Kidney epithelial cell (primary cell): ENCODE results near the gene ZXDA. TPM values are rescaled to one million over a fixed set of nuclear protein-coding genes. Genes with fewer than 3 reads are reported as not detected.
"Not testable (repeated sequence)": the region's sequence is repeated elsewhere in the genome, so short reads cannot be mapped to it uniquely, and the experiment has no call there.

Source experiments
- DNase-seq: peaks from one replicate; pipeline ENCODE4 v3.0.0-alpha.2; 2010; ENCODE audit warnings: low read depth
- H3K27me3 ChIP-seq: 2 replicates; pipeline ENCODE4 v1.6.0; 2011; ENCODE audit warnings: low read length; ENCODE audit not compliant: control insufficient read depth, insufficient read depth
- H3K36me3 ChIP-seq: 2 replicates; pipeline ENCODE4 v1.5.1; 2011; ENCODE audit warnings: low read length; ENCODE audit not compliant: control insufficient read depth, insufficient read depth
- H3K4me3 ChIP-seq: 2 replicates; pipeline ENCODE4 v1.5.1; 2011; ENCODE audit warnings: low read depth, mild to moderate bottlenecking, control low read depth, low read length
- CTCF ChIP-seq: IDR thresholded peaks from 2 replicates; pipeline ENCODE4 v1.5.1; 2011; ENCODE audit warnings: mild to moderate bottlenecking, moderate library complexity, low read length, control low read depth, inconsistent platforms; ENCODE audit not compliant: insufficient read depth, poor library complexity, severe bottlenecking
- total RNA-seq: library from RNA; depleted of rRNA; stranded (reverse); fragments of >200 nt; gene quantifications from 2 replicates; pipeline ENCODE4 v1.2.3, GENCODE V29; 2015

The ZXDA gene
- total RNA-seq, result 4.7 and 6.5 TPM in 2 replicates

DNA sequence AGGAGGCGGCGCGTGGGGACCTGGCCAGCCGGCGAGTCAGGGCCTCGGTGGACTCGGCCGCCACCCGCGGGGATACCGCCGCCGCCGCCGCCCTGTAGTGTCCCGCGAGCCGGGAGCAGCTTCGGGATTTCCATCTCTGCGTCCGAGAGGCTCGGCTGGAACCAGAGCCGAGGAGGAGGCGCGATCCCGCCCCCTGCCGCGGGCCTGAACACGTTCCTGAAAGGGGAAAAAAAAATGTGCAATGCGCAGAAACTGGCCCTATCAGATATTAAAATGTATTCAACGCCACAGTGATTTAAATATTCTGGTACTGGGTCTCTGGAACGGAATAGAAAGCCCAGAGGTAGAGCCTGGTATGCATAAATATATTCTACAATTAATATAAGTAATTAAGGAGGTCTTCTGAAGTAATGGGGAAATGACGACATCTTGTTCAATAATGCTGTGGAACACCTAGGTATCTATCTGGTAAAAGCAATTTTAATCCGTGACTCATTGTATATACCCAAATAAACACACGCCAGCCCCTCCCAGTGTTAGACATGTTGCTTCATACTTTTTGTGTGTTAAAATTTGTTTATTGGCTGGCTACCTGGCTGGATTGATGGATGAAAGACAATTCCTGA is at the start of gene ZXDA:
ZXDA (minus strand) TSS at position 172 of the 626 bp plus-strand sequence; CDS start at position 134, 38 bp downstream.
- peak within 1 kb of the TSS; percentile 48 for H3K4me3 ChIP-seq
- not testable (repeated sequence) for H3K27me3 ChIP-seq, H3K36me3 ChIP-seq, DNase-seq

DNA sequence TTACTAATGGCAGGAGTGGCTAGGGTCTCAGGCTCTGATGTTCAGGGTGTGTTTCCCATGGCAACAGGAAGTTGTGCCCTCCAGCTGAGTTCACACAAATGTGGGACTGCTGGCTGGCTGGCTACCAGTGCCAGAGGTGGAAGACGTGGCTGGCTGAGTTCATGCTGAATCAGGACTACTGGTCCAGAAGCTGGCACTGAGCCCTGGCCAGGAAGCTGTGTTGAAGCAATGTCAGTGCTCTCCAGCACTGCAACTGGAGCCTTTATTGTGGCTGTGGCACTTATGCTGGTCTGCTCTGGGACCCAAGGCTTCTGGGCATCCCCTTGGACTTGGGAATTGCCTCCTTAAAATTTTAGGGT is 42.0 kb upstream of the ZXDA start:
- TF ChIP-seq CTCF, result no peak
- Histone ChIP-seq H3K4me3 (no peak overlapping the region), H3K27me3 (no peaks in the 10 kb centered on the region), H3K36me3 (no peaks in the 10 kb centered on the region)
- no peak for DNase-seq

DNA sequence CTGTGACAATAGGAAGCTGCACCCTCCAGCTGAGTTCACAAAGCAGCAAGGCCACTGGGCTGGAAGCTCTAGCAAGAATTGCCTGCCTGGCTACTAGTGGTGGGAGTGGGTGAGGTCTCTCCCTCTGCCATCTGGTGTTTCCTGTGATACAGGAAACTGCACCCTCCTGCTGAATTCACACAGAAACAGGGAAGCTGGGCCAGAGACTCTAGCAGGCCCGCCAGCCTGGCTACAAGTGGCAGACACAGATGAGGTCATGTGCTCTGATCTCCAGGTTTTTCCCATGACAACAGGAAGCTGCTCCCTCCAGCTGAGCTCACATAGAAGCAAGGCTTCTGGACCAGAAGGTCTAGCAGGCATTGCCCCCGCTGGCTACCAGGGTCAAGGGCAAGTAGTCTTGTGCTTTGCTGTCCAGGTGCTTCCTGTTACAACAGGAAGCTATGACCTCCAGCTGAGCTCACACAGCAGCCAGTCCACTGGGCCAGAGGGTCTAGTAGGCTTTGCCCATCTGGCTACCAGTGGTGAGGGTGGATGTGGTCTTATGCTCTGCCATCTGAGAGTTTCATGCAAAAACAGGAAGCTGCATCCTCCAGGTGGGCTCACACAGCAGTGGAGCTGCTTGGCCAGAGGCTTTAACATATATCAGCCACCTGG is 41.5 kb upstream of the ZXDA start:
- no peak for TF ChIP-seq CTCF
- DNase-seq, result no peak
- Histone ChIP-seq H3K27me3 (no peaks in the 10 kb centered on the region), H3K4me3 (no peak overlapping the region), H3K36me3 (no peaks in the 10 kb centered on the region)

GRCh38 chrX:57933321-57933720 is 23.1 kb upstream of the ZXDA start:
- H3K4me3 ChIP-seq, result no peak overlapping the region
- H3K27me3 ChIP-seq, result no peaks in the 10 kb centered on the region
- no peak for TF ChIP-seq CTCF
- no peaks in the 10 kb centered on the region for H3K36me3 ChIP-seq
- DNase-seq, result no peak

DNA sequence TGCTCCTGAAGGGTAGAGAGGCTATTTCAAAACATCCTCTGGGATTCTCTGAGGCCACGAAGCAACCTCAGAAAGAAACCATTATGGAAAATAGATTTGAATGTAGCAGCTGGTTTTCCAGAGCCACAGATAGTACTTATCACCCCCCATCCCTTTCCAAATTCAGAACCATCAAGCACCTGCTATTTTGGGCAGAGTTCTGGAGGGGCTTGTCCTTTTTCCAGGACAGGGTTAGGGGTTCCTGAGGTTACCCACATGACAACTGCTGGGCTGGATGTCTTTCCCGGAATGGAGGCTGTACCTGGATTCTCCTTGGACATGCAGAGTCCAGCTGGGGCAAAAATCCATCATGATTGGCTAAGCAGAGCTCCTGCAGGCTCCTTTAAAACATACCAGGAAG is 22.0 kb upstream of the ZXDA start:
- Histone ChIP-seq H3K27me3 (no peaks in the 10 kb centered on the region), H3K36me3 (no peaks in the 10 kb centered on the region), H3K4me3 (no peak overlapping the region)
- TF ChIP-seq CTCF, result no peak
- DNase-seq, result no peak

DNA sequence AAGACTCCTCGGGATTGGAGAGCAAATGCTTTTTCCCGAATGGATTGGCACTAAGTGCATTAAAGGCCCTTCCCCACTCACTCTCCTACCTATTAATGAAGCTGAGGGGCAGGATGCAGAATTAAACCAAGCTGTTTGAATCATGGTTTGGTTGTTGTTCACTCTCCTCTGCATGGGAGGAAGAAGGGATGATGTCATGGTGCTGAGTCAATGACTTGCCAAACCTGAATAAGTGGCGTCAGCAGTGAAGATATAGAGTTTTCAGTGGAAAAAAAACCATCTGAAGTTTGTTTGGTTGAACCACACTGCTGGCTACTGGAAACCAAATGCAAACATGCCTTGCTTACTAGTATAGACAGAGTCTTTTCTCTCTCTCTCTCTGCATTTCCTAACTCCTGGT is 19.8 kb upstream of the ZXDA start:
- Histone ChIP-seq H3K27me3 (no peaks in the 10 kb centered on the region), H3K4me3 (no peak overlapping the region), H3K36me3 (no peaks in the 10 kb centered on the region)
- TF ChIP-seq CTCF, result no peak
- no peak for DNase-seq
